Natural killer cell treated with Interleukin-12 subunit alpha and Interleukin-12 subunit beta and Interleukin-15 and Interleukin-18, amount 100 ng/mL, for 72 hours (primary cell): ENCODE measurements around the gene C11orf42. TPM values are rescaled to one million over a fixed set of nuclear protein-coding genes. Genes with fewer than 3 reads are reported as not detected.

Experiments
- ATAC-seq, 2 donors: fragments of 150-1000 bp; cut with Tn5 transposase in 1 of 2; sonication (Bioruptor Pico), chemical (Tn5 transposase) in 1 of 2; 2 replicates each; pipeline ENCODE4 v1.10.0; 2021
- DNase-seq: peaks from one replicate; pipeline ENCODE4 v3.0.0; 2022; ENCODE audit warnings: low spot score
- H3K27ac Mint-ChIP-seq, 2 donors: 1 replicate in 1 of 2; 2 replicates in 1 of 2; pipeline ENCODE4 v1.8.0; 2022; ENCODE audit warnings: mixed read lengths in 2 of 2, mild to moderate bottlenecking in 1 of 2, moderate library complexity in 1 of 2
- H3K27me3 Mint-ChIP-seq, 2 donors: 1 replicate in 1 of 2; 2 replicates in 1 of 2; pipeline ENCODE4 v1.8.0; 2022; ENCODE audit warnings: mixed read lengths in 2 of 2
- H3K36me3 Mint-ChIP-seq: one replicate; pipeline ENCODE4 v1.8.0; 2022; ENCODE audit warnings: mixed read lengths
- H3K4me1 Mint-ChIP-seq, 2 donors: 1 replicate in 1 of 2; 2 replicates in 1 of 2; pipeline ENCODE4 v1.8.0; 2022; ENCODE audit warnings: low read depth in 2 of 2, mixed read lengths in 2 of 2, mild to moderate bottlenecking in 1 of 2
- H3K4me3 Mint-ChIP-seq: one replicate; pipeline ENCODE4 v1.8.0; 2022; ENCODE audit warnings: mixed read lengths
- H3K9me3 Mint-ChIP-seq: 2 replicates; pipeline ENCODE4 v1.8.0; 2022; ENCODE audit warnings: mixed read lengths
- total RNA-seq, 2 donors: library from RNA; stranded (reverse); gene quantifications; one replicate each; pipeline ENCODE4 v1.2.3, GENCODE V29; 2022

C11orf42 gene
- total RNA-seq, 2 donors from 2014 or later: not detected

DNA sequence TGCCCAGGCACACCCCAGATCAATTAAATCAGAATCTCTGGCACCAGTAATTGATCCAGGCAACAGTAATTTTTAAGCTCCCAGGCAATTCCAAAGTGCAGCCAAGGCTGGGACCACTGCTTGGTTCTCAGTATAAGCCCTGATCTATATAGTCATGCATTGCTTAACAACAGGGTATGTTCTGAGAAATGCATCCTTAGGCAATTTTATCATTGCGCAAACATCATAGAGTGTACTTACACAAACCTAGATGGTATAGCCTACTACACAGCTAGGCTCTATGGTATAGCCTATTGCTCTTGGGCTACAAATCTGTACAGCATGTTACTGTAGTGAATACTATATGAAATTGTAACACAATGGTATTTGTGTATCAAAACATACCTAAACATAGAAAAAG is 651 bp upstream of the C11orf42 start:
- ATAC-seq (peak; percentile 52 to 57), DNase-seq (no peak)
- no peaks in the 10 kb centered on the region for H3K27me3 Mint-ChIP-seq
- H3K4me1 Mint-ChIP-seq: peaks cover 61 to 66% of the 10 kb centered on the region in 2 donors
- H3K4me3 Mint-ChIP-seq: peak overlapping the region; percentile 84
- H3K9me3 Mint-ChIP-seq: peaks cover 4% of the 10 kb centered on the region
- peaks cover 34% of the 10 kb centered on the region for H3K36me3 Mint-ChIP-seq
- peak overlapping the region; percentile 87 to 99 for H3K27ac Mint-ChIP-seq

DNA sequence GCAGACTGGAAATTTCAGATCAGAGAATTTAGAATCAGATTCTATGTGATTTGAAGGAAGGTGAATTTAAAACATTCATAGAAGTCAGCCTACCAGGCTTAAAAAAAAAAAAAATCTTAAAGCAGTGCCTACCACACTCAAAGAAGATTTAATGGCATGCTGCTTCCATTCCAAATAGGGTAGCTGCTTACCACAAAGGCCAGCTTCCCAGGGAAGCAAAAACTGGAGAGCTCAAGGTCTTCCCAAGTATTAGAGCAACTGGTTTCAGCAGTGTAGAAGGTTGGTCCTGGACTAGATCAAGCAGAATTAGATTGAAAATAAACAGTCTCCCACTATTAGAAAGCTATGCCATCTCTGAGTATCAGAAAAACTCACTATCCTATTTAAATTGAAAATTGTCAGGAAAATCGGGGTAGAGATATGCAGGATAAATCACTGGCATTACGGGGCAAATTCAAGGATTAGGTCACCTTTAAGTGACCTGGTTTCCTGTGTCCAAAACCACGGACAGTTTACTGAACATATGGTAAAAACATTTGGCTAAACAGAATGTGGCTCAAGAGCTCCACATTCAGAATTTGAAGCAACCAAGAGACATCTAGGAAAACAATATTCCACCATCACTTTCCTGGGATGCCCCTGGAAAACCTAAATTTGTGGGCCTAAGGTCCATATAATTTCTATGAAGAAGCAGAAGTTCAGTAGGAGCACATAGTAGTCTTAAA is 1.3 kb downstream of the C11orf42 start:
- no peak overlapping the region for H3K4me3 Mint-ChIP-seq
- peaks cover 30% of the 10 kb centered on the region for H3K36me3 Mint-ChIP-seq
- H3K4me1 Mint-ChIP-seq: peaks cover 42 to 47% of the 10 kb centered on the region in 2 donors
- H3K27me3 Mint-ChIP-seq: no peaks in the 10 kb centered on the region
- no peak for ATAC-seq
- peaks cover 4% of the 10 kb centered on the region for H3K9me3 Mint-ChIP-seq
- DNase-seq: no peak
- H3K27ac Mint-ChIP-seq: peak overlapping the region; percentile 19 to 26

DNA sequence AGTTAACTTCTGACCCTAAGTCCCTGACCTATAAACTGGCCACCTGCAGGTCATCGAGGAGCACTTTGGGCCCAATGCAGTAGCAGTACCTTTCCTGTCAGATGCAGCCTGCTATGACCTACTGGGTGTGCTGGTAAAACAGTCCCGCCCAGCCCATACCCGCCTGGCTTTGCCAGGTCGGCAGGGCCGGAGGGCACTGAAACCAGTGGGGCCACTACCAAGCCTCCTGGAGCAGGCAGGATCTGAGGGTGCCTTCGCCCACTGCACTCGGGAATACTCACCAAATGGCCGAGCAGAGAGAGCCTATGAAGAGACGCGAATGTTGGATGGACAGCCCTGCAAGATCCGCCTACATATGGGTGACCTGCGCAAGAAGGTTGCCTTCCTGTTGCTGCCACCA is 4.4 kb downstream of the C11orf42 start:
- H3K9me3 Mint-ChIP-seq: no peaks in the 10 kb centered on the region
- H3K27ac Mint-ChIP-seq: peak overlapping the region in 1 of 2 donors; percentile 21
- no peaks in the 10 kb centered on the region for H3K27me3 Mint-ChIP-seq
- ATAC-seq (peak in 1 of 2 donors; percentile 37), DNase-seq (no peak)
- H3K4me3 Mint-ChIP-seq: no peak overlapping the region
- peaks cover 23% of the 10 kb centered on the region for H3K36me3 Mint-ChIP-seq
- peaks cover 11 to 18% of the 10 kb centered on the region in 2 donors for H3K4me1 Mint-ChIP-seq

DNA sequence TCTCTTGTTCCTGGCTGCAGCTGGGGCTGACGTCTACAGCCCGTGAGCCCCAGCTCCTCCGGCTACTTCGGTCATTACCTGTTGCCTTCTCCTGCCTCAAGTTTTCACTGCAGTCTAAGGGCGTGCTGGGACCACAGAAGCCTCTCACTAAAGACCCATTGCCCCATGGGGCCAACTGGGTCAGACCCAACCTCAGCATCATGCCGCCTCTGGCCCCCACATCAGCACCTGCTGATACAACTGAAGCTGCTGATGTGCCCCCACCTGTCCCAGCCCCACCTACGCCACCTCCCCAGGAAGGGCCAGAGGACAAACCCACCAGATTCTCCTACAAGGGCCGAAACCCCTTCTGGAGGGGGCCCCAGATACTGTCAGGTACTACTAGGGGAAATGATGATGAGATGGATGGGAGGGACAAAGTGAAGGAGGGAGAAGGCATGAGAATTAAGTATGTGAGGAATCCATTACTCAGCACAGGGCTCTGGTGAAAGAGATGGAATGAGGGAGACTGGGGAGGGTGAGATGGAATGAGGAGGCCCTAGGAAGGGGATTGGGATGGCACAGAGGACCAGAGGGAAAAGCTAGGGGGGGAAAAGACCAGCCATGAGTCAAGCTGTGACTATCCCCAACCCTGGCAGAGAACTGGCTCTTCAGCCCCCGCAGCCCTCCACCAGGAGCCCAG is 5.1 kb downstream of the C11orf42 start:
- DNase-seq: no peak
- ATAC-seq: peak in 1 of 2 donors; percentile 40
- H3K36me3 Mint-ChIP-seq: peaks cover 26% of the 10 kb centered on the region
- no peak overlapping the region for H3K4me3 Mint-ChIP-seq
- H3K27ac Mint-ChIP-seq: no peak overlapping the region
- H3K4me1 Mint-ChIP-seq: peaks cover 5 to 13% of the 10 kb centered on the region in 2 donors
- H3K9me3 Mint-ChIP-seq: no peaks in the 10 kb centered on the region
- no peaks in the 10 kb centered on the region for H3K27me3 Mint-ChIP-seq

DNA sequence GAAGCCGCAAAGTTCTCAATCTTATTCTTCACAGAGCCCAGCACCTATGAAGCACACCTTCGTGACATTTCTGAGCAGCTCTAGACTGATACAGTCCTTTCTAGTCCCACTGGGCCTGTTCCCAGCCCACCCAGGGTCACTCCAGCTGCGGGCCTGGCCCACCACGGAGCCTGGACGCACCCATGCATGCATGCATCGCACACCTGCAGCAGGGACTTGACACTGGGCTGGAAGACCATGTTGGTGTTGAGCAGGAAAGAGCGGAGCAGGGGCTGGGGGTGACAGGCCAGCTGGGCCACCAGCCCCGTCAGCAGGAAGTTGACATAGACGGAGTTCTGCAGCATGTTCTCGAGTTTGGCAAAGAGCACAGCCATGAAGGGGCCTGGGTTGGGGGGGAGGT is 9.2 kb downstream of the C11orf42 start:
- Mint-ChIP-seq H3K36me3 (peaks cover 27% of the 10 kb centered on the region), H3K4me1 (peaks cover 5 to 15% of the 10 kb centered on the region in 2 donors), H3K9me3 (no peaks in the 10 kb centered on the region), H3K27ac (no peak overlapping the region), H3K4me3 (no peak overlapping the region), H3K27me3 (no peaks in the 10 kb centered on the region)
- DNase-seq (no peak), ATAC-seq (no peak)

DNA sequence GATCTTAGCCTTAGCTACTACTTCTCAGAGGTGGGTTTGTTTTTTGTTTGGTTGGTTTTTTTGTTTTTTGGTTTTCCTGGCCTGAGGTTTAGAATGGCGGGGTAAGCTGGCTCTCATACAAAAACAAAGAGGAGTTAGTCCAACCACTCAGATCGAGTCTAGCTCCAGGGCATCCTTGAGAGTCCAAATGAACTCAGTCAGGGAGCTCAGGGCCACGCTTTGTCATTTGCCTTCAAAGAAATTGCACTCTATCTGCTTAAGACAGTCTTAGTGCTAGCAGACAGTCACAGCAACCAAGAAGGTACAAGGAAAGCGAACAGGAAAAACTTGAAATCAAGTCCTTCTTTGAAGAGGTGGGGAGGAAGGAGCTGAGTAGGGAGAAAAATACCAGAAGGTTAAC is 11.1 kb downstream of the C11orf42 start:
- H3K27me3 Mint-ChIP-seq: no peaks in the 10 kb centered on the region
- peaks cover 7 to 23% of the 10 kb centered on the region in 2 donors for H3K4me1 Mint-ChIP-seq
- H3K27ac Mint-ChIP-seq: peak overlapping the region in 1 of 2 donors; percentile 17
- no peaks in the 10 kb centered on the region for H3K9me3 Mint-ChIP-seq
- DNase-seq (no peak), ATAC-seq (no peak)
- peaks cover 40% of the 10 kb centered on the region for H3K36me3 Mint-ChIP-seq
- H3K4me3 Mint-ChIP-seq: no peak overlapping the region

DNA sequence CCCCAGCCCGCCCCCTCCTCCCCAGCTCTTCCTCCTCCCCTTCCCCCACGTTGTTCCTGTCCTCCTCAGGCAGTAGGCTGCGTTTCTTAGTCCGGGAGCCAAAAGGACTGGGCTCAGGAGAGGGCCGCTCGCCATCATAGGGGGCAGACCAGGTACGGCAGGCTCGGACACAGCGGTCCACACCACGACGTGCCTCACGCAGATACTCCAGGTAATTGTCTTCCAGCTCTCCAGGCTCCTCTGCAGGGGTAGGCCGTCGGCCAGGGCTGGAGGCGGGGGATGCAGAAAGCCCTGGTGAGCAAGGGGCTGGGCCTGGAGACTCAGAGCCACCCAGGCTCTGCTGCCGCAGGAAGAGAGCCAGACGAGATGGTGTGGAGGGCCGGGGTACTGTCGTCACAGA is 12.4 kb downstream of the C11orf42 start:
- Mint-ChIP-seq H3K9me3 (no peaks in the 10 kb centered on the region), H3K36me3 (peaks cover 49% of the 10 kb centered on the region), H3K4me1 (peaks cover 11 to 26% of the 10 kb centered on the region in 2 donors), H3K4me3 (no peak overlapping the region), H3K27ac (no peak overlapping the region), H3K27me3 (no peaks in the 10 kb centered on the region)
- no peak for DNase-seq
- no peak for ATAC-seq

DNA sequence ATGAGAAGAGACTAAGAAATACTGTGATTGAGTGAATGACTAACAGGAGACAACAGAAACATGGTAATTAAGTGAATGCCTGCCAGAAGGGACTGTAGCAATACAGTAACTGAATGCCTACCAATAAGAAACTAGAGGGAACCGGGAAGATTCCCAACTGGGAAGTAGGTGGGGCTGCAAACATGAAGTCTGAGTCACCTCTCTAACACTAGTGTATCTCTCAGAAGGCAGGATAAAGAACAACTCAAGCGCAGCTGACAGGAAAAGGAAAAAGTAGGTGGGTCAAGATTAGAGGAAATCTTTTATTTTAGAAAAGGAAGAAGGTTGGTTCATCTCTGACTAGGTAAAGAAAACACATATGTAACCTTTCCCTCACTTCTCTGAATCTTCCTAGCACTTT is 14.0 kb downstream of the C11orf42 start:
- H3K4me1 Mint-ChIP-seq: peaks cover 11 to 26% of the 10 kb centered on the region in 2 donors
- H3K27me3 Mint-ChIP-seq: no peaks in the 10 kb centered on the region
- H3K27ac Mint-ChIP-seq: peak overlapping the region in 1 of 2 donors; percentile 50
- H3K36me3 Mint-ChIP-seq: peaks cover 49% of the 10 kb centered on the region
- DNase-seq (no peak), ATAC-seq (no peak)
- H3K9me3 Mint-ChIP-seq: no peaks in the 10 kb centered on the region
- H3K4me3 Mint-ChIP-seq: no peak overlapping the region

DNA sequence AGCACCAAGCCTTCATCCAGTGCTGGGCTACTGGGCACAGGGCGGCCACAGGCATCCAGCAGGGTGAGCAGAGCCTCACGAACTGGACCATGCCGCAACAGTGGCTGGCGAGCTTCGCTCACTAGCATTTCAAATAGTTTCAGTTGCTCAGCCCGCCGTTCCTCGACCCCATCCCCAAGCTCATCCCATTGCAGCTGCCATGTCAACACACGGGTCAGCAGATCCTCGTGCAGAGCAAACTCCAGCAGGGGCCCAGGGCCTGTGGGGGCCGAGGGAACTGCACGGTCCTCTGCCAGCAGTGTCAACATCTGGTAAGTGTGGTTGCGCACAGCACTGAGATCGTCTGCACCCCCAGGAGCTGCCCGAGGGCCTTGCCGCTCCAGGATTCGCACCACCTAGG is 18.5 kb downstream of the C11orf42 start:
- DNase-seq (no peak), ATAC-seq (no peak)
- Mint-ChIP-seq H3K36me3 (peaks cover 46% of the 10 kb centered on the region), H3K4me3 (no peak overlapping the region), H3K9me3 (peaks cover 10% of the 10 kb centered on the region), H3K27ac (no peak overlapping the region), H3K27me3 (no peaks in the 10 kb centered on the region), H3K4me1 (peaks cover 55 to 56% of the 10 kb centered on the region in 2 donors)

DNA sequence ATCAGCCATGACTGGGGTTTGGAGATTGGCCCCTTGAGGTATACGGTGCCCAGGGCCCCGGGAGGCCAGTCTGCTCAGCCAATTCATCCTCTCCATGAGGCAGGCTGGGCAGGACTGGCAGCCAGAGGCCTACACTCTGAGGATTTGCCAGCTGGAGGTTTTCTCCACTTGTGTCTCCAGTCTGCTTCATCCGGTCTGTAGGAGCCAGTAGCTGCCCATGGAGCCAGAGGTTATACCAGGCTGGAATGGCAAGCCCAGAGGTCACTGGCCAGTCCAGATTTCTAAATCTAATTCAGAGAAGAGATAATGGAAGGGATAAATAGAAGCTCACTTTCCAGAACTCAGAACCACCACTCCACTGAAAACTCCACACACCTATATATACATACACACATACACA is 19.1 kb downstream of the C11orf42 start:
- Mint-ChIP-seq H3K4me1 (peaks cover 56 to 57% of the 10 kb centered on the region in 2 donors), H3K9me3 (peaks cover 10% of the 10 kb centered on the region), H3K27me3 (no peaks in the 10 kb centered on the region), H3K27ac (peak overlapping the region; percentile 67 to 93), H3K36me3 (peaks cover 41% of the 10 kb centered on the region), H3K4me3 (no peak overlapping the region)
- no peak for DNase-seq
- no peak for ATAC-seq

DNA sequence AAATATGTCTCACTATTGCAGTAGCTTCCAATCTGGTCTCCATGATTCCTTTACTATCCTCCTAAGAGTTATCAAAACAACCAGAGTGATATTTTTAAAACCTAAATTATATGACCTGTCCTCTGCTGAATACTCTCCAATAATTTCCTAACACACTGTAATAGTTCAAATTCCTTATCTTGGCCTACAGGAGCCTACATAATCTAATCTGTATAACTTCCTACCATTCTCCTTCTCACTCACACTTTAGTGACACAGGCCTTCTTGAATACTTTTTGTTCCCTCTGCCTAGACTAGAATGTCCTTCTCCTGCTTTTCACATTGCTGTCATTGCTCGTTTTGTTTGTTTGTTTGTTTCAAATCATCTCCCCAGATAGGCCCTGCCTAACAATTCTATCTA is 19.7 kb downstream of the C11orf42 start:
- DNase-seq (no peak), ATAC-seq (no peak)
- H3K27ac Mint-ChIP-seq: peak overlapping the region; percentile 67 to 93
- peaks cover 35% of the 10 kb centered on the region for H3K36me3 Mint-ChIP-seq
- H3K4me1 Mint-ChIP-seq: peaks cover 60 to 62% of the 10 kb centered on the region in 2 donors
- H3K27me3 Mint-ChIP-seq: no peaks in the 10 kb centered on the region
- H3K4me3 Mint-ChIP-seq: no peak overlapping the region
- peaks cover 10% of the 10 kb centered on the region for H3K9me3 Mint-ChIP-seq

DNA sequence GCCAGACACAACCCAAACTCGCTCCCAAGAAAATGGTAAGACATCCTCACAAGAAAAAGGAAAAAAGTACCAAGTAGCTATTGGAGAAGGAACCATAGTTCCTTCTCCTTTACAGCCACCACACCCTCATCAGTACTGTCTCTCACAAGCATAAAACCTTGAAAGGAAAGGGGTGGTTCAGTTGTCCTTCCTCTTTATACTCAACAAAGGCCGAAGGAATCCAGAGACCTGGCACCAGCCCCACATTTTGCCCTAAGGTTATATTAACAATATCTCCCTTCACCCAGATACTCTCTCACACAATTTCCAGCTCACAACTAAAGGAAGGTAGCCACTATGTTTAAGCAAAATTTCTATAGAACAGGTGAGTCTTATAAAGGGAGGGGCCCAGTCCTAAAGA is 20.5 kb downstream of the C11orf42 start:
- peak overlapping the region; percentile 67 to 93 for H3K27ac Mint-ChIP-seq
- H3K4me3 Mint-ChIP-seq: no peak overlapping the region
- H3K36me3 Mint-ChIP-seq: peaks cover 29% of the 10 kb centered on the region
- no peaks in the 10 kb centered on the region for H3K27me3 Mint-ChIP-seq
- DNase-seq (no peak), ATAC-seq (no peak)
- peaks cover 10% of the 10 kb centered on the region for H3K9me3 Mint-ChIP-seq
- H3K4me1 Mint-ChIP-seq: peaks cover 65 to 71% of the 10 kb centered on the region in 2 donors

DNA sequence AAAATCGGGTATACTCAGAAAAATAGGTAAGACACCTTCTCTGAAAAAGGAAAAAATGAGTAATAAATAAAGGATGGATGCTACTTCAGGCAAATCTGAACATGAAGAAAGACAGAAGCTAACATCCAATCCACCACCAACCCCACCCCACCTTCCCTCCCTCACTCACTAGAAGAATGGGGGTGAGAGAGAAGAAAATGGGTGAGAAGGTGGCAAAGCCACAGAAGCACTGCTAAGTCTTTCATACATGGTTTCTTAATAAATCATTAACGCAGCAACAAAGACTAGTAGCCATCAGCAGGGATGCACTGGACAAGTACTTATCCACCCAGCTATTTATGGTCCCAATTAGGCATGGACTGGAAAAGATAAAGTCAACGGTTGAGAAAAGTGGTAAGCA is 23.2 kb downstream of the C11orf42 start:
- Mint-ChIP-seq H3K4me3 (peak overlapping the region; percentile 70), H3K4me1 (peaks cover 77 to 86% of the 10 kb centered on the region in 2 donors), H3K27me3 (no peaks in the 10 kb centered on the region), H3K27ac (peak overlapping the region; percentile 67 to 93), H3K9me3 (peaks cover 10% of the 10 kb centered on the region), H3K36me3 (peaks cover 18% of the 10 kb centered on the region)
- no peak for DNase-seq
- peak; percentile 70 to 92 for ATAC-seq

DNA sequence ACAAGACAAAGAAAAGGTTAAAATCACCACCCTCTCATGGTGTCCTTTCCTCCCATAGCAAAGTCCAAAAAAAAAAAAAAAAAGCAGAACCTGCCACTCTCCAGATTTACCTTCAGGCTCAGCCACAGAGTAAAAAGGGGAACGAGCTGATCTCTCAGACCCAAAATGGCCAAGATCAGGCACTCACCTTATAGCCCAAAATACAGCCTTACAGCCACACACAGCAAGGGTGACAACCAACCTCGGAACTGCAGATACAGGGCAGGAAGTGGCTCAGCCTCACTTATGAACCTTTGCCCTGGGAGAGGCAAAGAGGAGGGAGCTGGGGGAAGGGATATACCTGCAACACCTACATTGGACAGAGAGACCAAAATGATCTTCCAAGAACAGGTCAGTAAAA is 24.6 kb downstream of the C11orf42 start:
- H3K27ac Mint-ChIP-seq: peak overlapping the region; percentile 67 to 93
- no peak for ATAC-seq
- peaks cover 14% of the 10 kb centered on the region for H3K36me3 Mint-ChIP-seq
- DNase-seq: no peak
- peak overlapping the region; percentile 70 for H3K4me3 Mint-ChIP-seq
- H3K27me3 Mint-ChIP-seq: no peaks in the 10 kb centered on the region
- peaks cover 79 to 92% of the 10 kb centered on the region in 2 donors for H3K4me1 Mint-ChIP-seq
- H3K9me3 Mint-ChIP-seq: peaks cover 10% of the 10 kb centered on the region
